Ishikawa (cell line): ENCODE data around the gene HCRTR2.

Experiments
- CEBPB ChIP-seq: IDR thresholded peaks from 2 replicates; pipeline ENCODE4 v1.6.1; 2012
- CREB1 ChIP-seq: IDR thresholded peaks from 2 replicates; pipeline ENCODE4 v1.6.1; 2012; ENCODE audit warnings: low read depth
- EGR1 ChIP-seq: IDR thresholded peaks from 2 replicates; pipeline ENCODE4 v1.6.1; 2012
- EP300 ChIP-seq: IDR thresholded peaks from 2 replicates; pipeline ENCODE4 v1.6.1; 2012; ENCODE audit warnings: borderline replicate concordance
- FOXM1 ChIP-seq: IDR thresholded peaks from 2 replicates; pipeline ENCODE4 v1.6.1; 2012; ENCODE audit warnings: low read depth, borderline replicate concordance
- MAX ChIP-seq: IDR thresholded peaks from 2 replicates; pipeline ENCODE4 v1.6.1; 2012
- NFIC ChIP-seq: IDR thresholded peaks from 2 replicates; pipeline ENCODE4 v1.6.1; 2012
- RAD21 ChIP-seq: IDR thresholded peaks from 2 replicates; pipeline ENCODE4 v1.6.1; 2012; ENCODE audit warnings: low read depth
- REST ChIP-seq: IDR thresholded peaks from 2 replicates; pipeline ENCODE4 v1.6.1; 2012; ENCODE audit warnings: low read depth, mild to moderate bottlenecking
- TAF1 ChIP-seq: IDR thresholded peaks from 2 replicates; pipeline ENCODE4 v1.6.1; 2012; ENCODE audit warnings: low read depth, mild to moderate bottlenecking
- TCF12 ChIP-seq: IDR thresholded peaks from 2 replicates; pipeline ENCODE4 v1.6.1; 2012; ENCODE audit warnings: low read depth
- TEAD4 ChIP-seq: IDR thresholded peaks from 2 replicates; pipeline ENCODE4 v1.6.1; 2012
- USF1 ChIP-seq: IDR thresholded peaks from 2 replicates; pipeline ENCODE4 v1.6.1; 2012
- YY1 ChIP-seq: IDR thresholded peaks from 2 replicates; pipeline ENCODE4 v1.6.1; 2012; ENCODE audit warnings: low read depth
- ZBTB7A ChIP-seq: IDR thresholded peaks from 2 replicates; pipeline ENCODE4 v1.6.1; 2012; ENCODE audit warnings: low read depth

HCRTR2 gene

GRCh38 chr6:55282115-55282514 is 107.8 kb downstream of the HCRTR2 start:
- TF ChIP-seq RAD21 (no peak), NFIC (no peak), FOXM1 (no peak), YY1 (no peak), CEBPB (no peak), EP300 (no peak), TEAD4 (no peak), CREB1 (no peak), TAF1 (no peak), EGR1 (no peak), USF1 (no peak), ZBTB7A (no peak), TCF12 (no peak), MAX (no peak), REST (no peak)

- TF ChIP-seq MAX: no peak
- no peak for TF ChIP-seq TCF12
- no peak for TF ChIP-seq NFIC
- TF ChIP-seq RAD21: no peak
- TF ChIP-seq YY1: no peak
- no peak for TF ChIP-seq CREB1
- no peak for TF ChIP-seq TEAD4
- no peak for TF ChIP-seq EGR1
- TF ChIP-seq CEBPB: no peak
- TF ChIP-seq USF1: no peak
- TF ChIP-seq ZBTB7A: no peak
- TF ChIP-seq FOXM1: no peak
- TF ChIP-seq EP300: no peak
- no peak for TF ChIP-seq REST
- no peak for TF ChIP-seq TAF1
Observed at GRCh38 chr6:55286824-55287223, 112.5 kb downstream of the HCRTR2 start.

- TF ChIP-seq EP300 (no peak), REST (no peak), MAX (no peak), EGR1 (no peak), CEBPB (no peak), CREB1 (no peak), TCF12 (no peak), FOXM1 (no peak), RAD21 (no peak), USF1 (no peak), ZBTB7A (no peak), TAF1 (no peak), YY1 (no peak), TEAD4 (no peak), NFIC (no peak)
Observed at GRCh38 chr6:55290736-55291135, 116.4 kb downstream of the HCRTR2 start.

- TF ChIP-seq RAD21 (peak; percentile 29), USF1 (no peak)
Observed at GRCh38 chr6:55293116-55293515, 118.8 kb downstream of the HCRTR2 start.
